Endothelial cell of umbilical vein (primary cell): ENCODE data around the gene SH3BGRL3. TPM values are rescaled to one million over a fixed set of nuclear protein-coding genes. Genes with fewer than 3 reads are reported as not detected.

Experiments used
- BruUV-seq: library from RNA; stranded (reverse); fragments of 400-500 nt; replicated peaks from 2 replicates; lab custom pipeline; 2021; lab: Mats Ljungman, UMichigan
- CTCF ChIA-PET: fragments of 300-600, 350-600 bp; sonication (Branson Sonifier 250); formaldehyde crosslinking; loops from one replicate; lab custom pipeline; 2021; ENCODE audit warnings: antibody characterized with exemption, inconsistent platforms; lab: Charles Lee
- POLR2A ChIA-PET: fragments of 300-600, 350-600 bp; sonication (Branson Sonifier 250); formaldehyde crosslinking; loops from one replicate; lab custom pipeline; 2021; ENCODE audit warnings: antibody characterized with exemption, inconsistent platforms; lab: Charles Lee
- DNase-seq: peaks from one replicate; pipeline ENCODE4 v3.0.0-alpha.2; 2011; ENCODE audit warnings: low read depth, low spot score
- FAIRE-seq: peaks from 2 replicates; lab custom pipeline; 2011; peaks lifted over from hg19 to GRCh38; lab: Jason Lieb, UNC
- H2AFZ ChIP-seq: 2 replicates; pipeline ENCODE4 v1.6.0; 2012; ENCODE audit warnings: low read depth, low read length, control low read depth, inconsistent platforms
- H3K27ac ChIP-seq: 2 replicates; pipeline ENCODE4 v1.5.1; 2011; ENCODE audit warnings: low read depth, mild to moderate bottlenecking, control low read depth, low read length, moderate library complexity; ENCODE audit not compliant: insufficient read depth
- H3K27me3 ChIP-seq, 2 experiments: 2 replicates each; pipeline versions ENCODE4 v1.6.0 to v1.6.1; 2011; ENCODE audit warnings: low read length in 2 of 2, mixed read lengths in 1 of 2; ENCODE audit not compliant: control insufficient read depth in 2 of 2, insufficient read depth in 2 of 2
- H3K36me3 ChIP-seq, 2 experiments: 2 replicates in 1 of 2; 3 replicates in 1 of 2; pipeline ENCODE4 v1.5.1; 2011; ENCODE audit warnings: low read length in 2 of 2, mild to moderate bottlenecking in 1 of 2, moderate library complexity in 1 of 2; ENCODE audit not compliant: control insufficient read depth in 2 of 2, insufficient read depth in 2 of 2; ENCODE audit errors: extremely low read depth in 1 of 2
- H3K4me1 ChIP-seq: 3 replicates; pipeline ENCODE4 v1.5.1; 2011; ENCODE audit warnings: mild to moderate bottlenecking, low read length; ENCODE audit not compliant: control insufficient read depth, insufficient read depth; ENCODE audit errors: extremely low read depth
- H3K4me2 ChIP-seq: 2 replicates; pipeline ENCODE4 v1.6.1; 2011; ENCODE audit warnings: low read length, control low read depth, mixed read lengths; ENCODE audit not compliant: insufficient read depth
- H3K4me3 ChIP-seq, 3 experiments: fragments of 200-600 bp in 1 of 3; sonication (generic), shearing (Covaris generic) in 1 of 3; replicated peaks in 1 of 3; 2 replicates each; pipeline ENCODE4 v1.5.1; 2011 to 2016; ENCODE audit warnings: control low read depth in 3 of 3, low read length in 3 of 3, mild to moderate bottlenecking in 2 of 3, inconsistent platforms in 1 of 3, low read depth in 1 of 3, moderate library complexity in 1 of 3; ENCODE audit not compliant: insufficient read depth in 1 of 3
- H3K79me2 ChIP-seq: 2 replicates; pipeline ENCODE4 v1.6.0; 2012; ENCODE audit warnings: low read length, inconsistent platforms; ENCODE audit not compliant: control insufficient read depth, insufficient read depth
- H3K9ac ChIP-seq: replicated peaks from 2 replicates; pipeline ENCODE3; 2011; ENCODE audit warnings: low read length, control low read depth; ENCODE audit not compliant: insufficient read depth; ENCODE audit errors: extremely low read depth
- H3K9me1 ChIP-seq: replicated peaks from 3 replicates; pipeline ENCODE4 v1.6.0; 2011; ENCODE audit warnings: mild to moderate bottlenecking, low read length; ENCODE audit not compliant: control insufficient read depth, insufficient read depth; ENCODE audit errors: extremely low read depth
- H3K9me3 ChIP-seq: replicated peaks from 2 replicates; pipeline ENCODE4 v1.5.1; 2012; ENCODE audit warnings: low read length, inconsistent platforms; ENCODE audit not compliant: control insufficient read depth, insufficient read depth
- H4K20me1 ChIP-seq: replicated peaks from 2 replicates; pipeline ENCODE3; 2011; ENCODE audit warnings: mild to moderate bottlenecking, low read length; ENCODE audit not compliant: control insufficient read depth, insufficient read depth; ENCODE audit errors: extremely low read depth
- CTCF ChIP-seq, 2 donors: IDR thresholded peaks; 1 replicate in 1 of 2; 2 replicates in 1 of 2; pipeline ENCODE4 v1.5.1; 2011; ENCODE audit warnings: low read length in 2 of 2, mild to moderate bottlenecking in 2 of 2, moderate library complexity in 2 of 2, control low read depth in 1 of 2, inconsistent platforms in 1 of 2, low read depth in 1 of 2; ENCODE audit not compliant: insufficient read depth in 1 of 2; ENCODE audit errors: extremely low read depth in 1 of 2
- EZH2 ChIP-seq: IDR thresholded peaks from 2 replicates; pipeline ENCODE4 v1.6.1; 2012; ENCODE audit warnings: borderline replicate concordance, low read depth, mild to moderate bottlenecking, moderate library complexity, low read length, inconsistent platforms; ENCODE audit not compliant: severe bottlenecking
- FOS ChIP-seq: IDR thresholded peaks from 2 replicates; pipeline ENCODE4 v1.6.1; 2011; ENCODE audit warnings: mild to moderate bottlenecking, low read length, moderate library complexity, borderline replicate concordance; ENCODE audit not compliant: insufficient read depth
- GATA2 ChIP-seq: IDR thresholded peaks from 2 replicates; pipeline ENCODE4 v1.7.0; 2011; ENCODE audit warnings: low read depth, mild to moderate bottlenecking, moderate library complexity, mixed read lengths, low read length; ENCODE audit not compliant: insufficient read length, insufficient read depth
- JUN ChIP-seq: IDR thresholded peaks from 2 replicates; pipeline ENCODE4 v1.6.1; 2011; ENCODE audit warnings: borderline replicate concordance, low read depth; ENCODE audit not compliant: insufficient read length, insufficient read depth
- MYC ChIP-seq: IDR thresholded peaks from one replicate; pipeline ENCODE4 v1.6.1; 2011; ENCODE audit warnings: mild to moderate bottlenecking, low read depth, low read length
- POLR2A ChIP-seq: IDR thresholded peaks from 2 replicates; pipeline ENCODE4 v1.6.1; 2012; ENCODE audit warnings: low read depth, mild to moderate bottlenecking, control low read depth, low read length
- POLR2AphosphoS5 ChIP-seq: IDR thresholded peaks from 2 replicates; pipeline ENCODE4 v1.6.1; 2012; ENCODE audit warnings: low read depth, mild to moderate bottlenecking, control low read depth, low read length, moderate library complexity; ENCODE audit not compliant: insufficient read depth
- dilution Hi-C: fragments of 300-500 bp; cut with MboI; formaldehyde crosslinking; loops from one replicate; pipeline ENCODE4 v1.15.0; 2019; ENCODE audit warnings: low sequenced_read_pairs; ENCODE audit not compliant: extremely low pct_ligation_motif_present
- intact Hi-C: fragments of 100-400 bp; cut with micrococcal nuclease; formaldehyde crosslinking; loops from one replicate; pipeline ENCODE4 v1.10.0; 2022
- polyA plus RNA-seq, 4 experiments: library from polyadenylated mRNA; depleted of rRNA in 3 of 4; stranded (reverse) in 3 of 4; unstranded in 1 of 4; fragments of >200 nt; gene quantifications; 2 replicates each; pipeline versions ENCODE4 v1.2.1 to v1.2.3, GENCODE V29; 2011 to 2012; ENCODE audit warnings: missing spikeins in 1 of 4
- total RNA-seq: library from RNA; stranded (reverse); gene quantifications from 2 replicates; pipeline ENCODE4 v1.2.3, GENCODE V29; 2021
- TF ChIP-seq, protein P1 (sequence below): IDR thresholded peaks from 2 replicates; pipeline ENCODE4 v1.6.1; 2011; ENCODE audit not compliant: insufficient read depth, insufficient read length

SH3BGRL3 gene
- total and polyA plus RNA-seq, 2 donors (not counting 3 experiments of a cell fraction or from before 2014, with no cell fraction given): 233 to 344 TPM

- no peak for FAIRE-seq
- H2AFZ ChIP-seq: no peak overlapping the region
- H3K27ac ChIP-seq: no peak overlapping the region
- TF ChIP-seq CTCF (IDR thresholded peaks at IDR 0.05; ENCODE audit: extremely low read depth in 1 of 2, insufficient read depth in 1 of 2, low read depth in 1 of 2, low read length in 2 of 2) (no peak), EZH2 (no peak), POLR2AphosphoS5 (no peak), JUN (no peak), POLR2A (no peak), GATA2 (no peak), MYC (no peak), FOS (no peak)
- TF ChIP-seq, protein P1, sequence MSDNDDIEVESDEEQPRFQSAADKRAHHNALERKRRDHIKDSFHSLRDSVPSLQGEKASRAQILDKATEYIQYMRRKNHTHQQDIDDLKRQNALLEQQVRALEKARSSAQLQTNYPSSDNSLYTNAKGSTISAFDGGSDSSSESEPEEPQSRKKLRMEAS: no peak
- ChIA-PET POLR2A (no interaction called here), CTCF (interaction anchor here (1.0 to 2.9 kb wide), 8 partner anchors 9 to 185 kb away, joined by 3 to 13 read pairs (median 4); partner anchors contain the start of genes CD52 and SH3BGRL3)
- no peaks in the 10 kb centered on the region for H3K9me3 ChIP-seq
- no peak overlapping the region for H3K4me3 ChIP-seq
- BruUV-seq: no TSS peak
- intact Hi-C loops: no loop called here
- H3K36me3 ChIP-seq: no peaks in the 10 kb centered on the region
- H3K27me3 ChIP-seq: no peaks in the 10 kb centered on the region
- dilution Hi-C loops: no loop called here
- no peak for DNase-seq
- H4K20me1 ChIP-seq: no peaks in the 10 kb centered on the region
- no peak overlapping the region for H3K4me2 ChIP-seq
- H3K9ac ChIP-seq: no peak overlapping the region
- H3K9me1 ChIP-seq: no peaks in the 10 kb centered on the region
- no peaks in the 10 kb centered on the region for H3K79me2 ChIP-seq
- peaks cover 8% of the 10 kb centered on the region for H3K4me1 ChIP-seq
Observed at GRCh38 chr1:26289158-26290059, 9.5 kb downstream of the SH3BGRL3 start.
